Astrocyte (in vitro differentiated cells and primary cell): ENCODE measurements around the gene NME7. TPM values are rescaled to one million over a fixed set of nuclear protein-coding genes. Genes with fewer than 3 reads are reported as not detected.

ENCODE experiments used
- DNase-seq: peaks from one replicate; pipeline ENCODE4 v3.0.0-alpha.2; 2010; ENCODE audit warnings: low read depth
- FAIRE-seq: peaks from 2 replicates; lab custom pipeline; 2011; peaks lifted over from hg19 to GRCh38; lab: Jason Lieb, UNC
- H2AFZ ChIP-seq: 2 replicates; pipeline ENCODE4 v1.6.0; 2012; ENCODE audit warnings: low read depth, low read length, inconsistent platforms
- H3K27ac ChIP-seq: 2 replicates; pipeline ENCODE4 v1.5.1; 2011; ENCODE audit warnings: low read depth, low read length, inconsistent platforms
- H3K27me3 ChIP-seq: 2 replicates; pipeline ENCODE4 v1.6.0; 2011; ENCODE audit warnings: low read length, inconsistent platforms; ENCODE audit not compliant: insufficient read depth
- H3K36me3 ChIP-seq: 2 replicates; pipeline ENCODE4 v1.5.1; 2011; ENCODE audit warnings: low read length, inconsistent platforms; ENCODE audit not compliant: insufficient read depth
- H3K4me1 ChIP-seq: 2 replicates; pipeline ENCODE4 v1.5.1; 2011; ENCODE audit warnings: low read length, inconsistent platforms; ENCODE audit not compliant: insufficient read depth
- H3K4me2 ChIP-seq: 2 replicates; pipeline ENCODE4 v1.6.0; 2012; ENCODE audit warnings: low read length, inconsistent platforms
- H3K4me3 ChIP-seq: 2 replicates; pipeline ENCODE4 v1.5.1; 2011; ENCODE audit warnings: low read depth, mild to moderate bottlenecking, low read length, inconsistent platforms; ENCODE audit not compliant: insufficient read depth
- H3K79me2 ChIP-seq: 2 replicates; pipeline ENCODE4 v1.6.0; 2012; ENCODE audit warnings: mild to moderate bottlenecking, low read length, inconsistent platforms; ENCODE audit not compliant: insufficient read depth
- H3K9ac ChIP-seq: 2 replicates; pipeline ENCODE4 v1.6.0; 2012; ENCODE audit warnings: mild to moderate bottlenecking, low read length, inconsistent platforms
- H3K9me3 ChIP-seq: 2 replicates; pipeline ENCODE4 v1.5.1; 2012; ENCODE audit warnings: low read depth, mild to moderate bottlenecking, low read length, inconsistent platforms; ENCODE audit not compliant: insufficient read depth
- H4K20me1 ChIP-seq: 2 replicates; pipeline ENCODE4 v1.6.0; 2012; ENCODE audit warnings: low read length, inconsistent platforms; ENCODE audit not compliant: insufficient read depth
- H3K27ac Mint-ChIP-seq: one replicate; pipeline ENCODE4 v1.8.0; 2021; ENCODE audit warnings: mild to moderate bottlenecking, mixed read lengths; ENCODE audit not compliant: unreplicated experiment
- H3K27me3 Mint-ChIP-seq: one replicate; pipeline ENCODE4 v1.8.0; 2021; ENCODE audit warnings: low read depth, mixed read lengths; ENCODE audit not compliant: unreplicated experiment
- H3K36me3 Mint-ChIP-seq: one replicate; pipeline ENCODE4 v1.8.0; 2021; ENCODE audit warnings: low read depth, mixed read lengths; ENCODE audit not compliant: unreplicated experiment
- H3K4me1 Mint-ChIP-seq: one replicate; pipeline ENCODE4 v1.8.0; 2021; ENCODE audit warnings: low read depth, mixed read lengths; ENCODE audit not compliant: unreplicated experiment
- H3K4me3 Mint-ChIP-seq: one replicate; pipeline ENCODE4 v1.8.0; 2021; ENCODE audit warnings: mild to moderate bottlenecking, moderate library complexity, mixed read lengths; ENCODE audit not compliant: unreplicated experiment
- H3K9me3 Mint-ChIP-seq: one replicate; pipeline ENCODE4 v1.8.0; 2021; ENCODE audit warnings: mild to moderate bottlenecking, mixed read lengths; ENCODE audit not compliant: unreplicated experiment
- EZH2 ChIP-seq: IDR thresholded peaks from 2 replicates; pipeline ENCODE4 v1.6.1; 2012; ENCODE audit warnings: mild to moderate bottlenecking, low read length, inconsistent platforms; ENCODE audit not compliant: insufficient read depth
- total RNA-seq: library from RNA; stranded (reverse); gene quantifications from 2 replicates; pipeline ENCODE4 v1.2.1, GENCODE V29; 2021
- TF ChIP-seq, protein P1 (sequence below): IDR thresholded peaks from 2 replicates; pipeline ENCODE4 v1.5.1; 2011; ENCODE audit warnings: low read depth, mild to moderate bottlenecking, inconsistent platforms, low read length, moderate library complexity; ENCODE audit not compliant: insufficient read depth

The NME7 gene
- total RNA-seq, 1 donor from 2014 or later, result 21.2 TPM

DNA sequence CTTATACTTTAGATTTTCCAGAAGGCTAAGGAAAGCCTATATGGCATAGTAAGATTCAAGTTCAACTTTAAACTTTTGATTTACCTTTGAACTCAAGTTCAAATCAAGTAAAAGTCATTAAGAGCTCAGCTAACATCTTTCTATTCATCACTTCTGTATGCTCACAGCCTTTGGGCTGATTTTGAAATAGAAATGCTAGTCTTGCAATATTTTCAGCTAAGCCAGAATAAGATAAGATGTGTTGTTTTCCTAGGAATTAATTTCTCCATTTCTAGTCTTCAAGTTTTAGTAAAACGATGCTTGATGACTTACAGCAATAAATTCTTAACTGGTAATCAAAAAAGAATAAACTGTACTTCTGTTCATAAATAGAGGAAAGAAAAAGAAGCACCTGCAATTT, 225.5 kb downstream of the NME7 start:
- FAIRE-seq (no peak), DNase-seq (no peak)
- no peak overlapping the region for H3K4me3 Mint-ChIP-seq
- Histone ChIP-seq H3K4me2 (no peak overlapping the region), H3K36me3 (no peaks in the 10 kb centered on the region), H3K27ac (no peak overlapping the region), H3K9me3 (no peaks in the 10 kb centered on the region), H3K27me3 (no peaks in the 10 kb centered on the region), H3K4me1 (no peaks in the 10 kb centered on the region), H3K79me2 (no peaks in the 10 kb centered on the region), H2AFZ (no peak overlapping the region), H3K9ac (no peak overlapping the region), H3K4me3 (no peak overlapping the region), H4K20me1 (no peaks in the 10 kb centered on the region)
- H3K4me1 Mint-ChIP-seq, result peaks cover 6% of the 10 kb centered on the region
- peaks cover 1% of the 10 kb centered on the region for H3K36me3 Mint-ChIP-seq
- no peaks in the 10 kb centered on the region for H3K27me3 Mint-ChIP-seq
- no peak overlapping the region for H3K27ac Mint-ChIP-seq
- TF ChIP-seq, protein P1, sequence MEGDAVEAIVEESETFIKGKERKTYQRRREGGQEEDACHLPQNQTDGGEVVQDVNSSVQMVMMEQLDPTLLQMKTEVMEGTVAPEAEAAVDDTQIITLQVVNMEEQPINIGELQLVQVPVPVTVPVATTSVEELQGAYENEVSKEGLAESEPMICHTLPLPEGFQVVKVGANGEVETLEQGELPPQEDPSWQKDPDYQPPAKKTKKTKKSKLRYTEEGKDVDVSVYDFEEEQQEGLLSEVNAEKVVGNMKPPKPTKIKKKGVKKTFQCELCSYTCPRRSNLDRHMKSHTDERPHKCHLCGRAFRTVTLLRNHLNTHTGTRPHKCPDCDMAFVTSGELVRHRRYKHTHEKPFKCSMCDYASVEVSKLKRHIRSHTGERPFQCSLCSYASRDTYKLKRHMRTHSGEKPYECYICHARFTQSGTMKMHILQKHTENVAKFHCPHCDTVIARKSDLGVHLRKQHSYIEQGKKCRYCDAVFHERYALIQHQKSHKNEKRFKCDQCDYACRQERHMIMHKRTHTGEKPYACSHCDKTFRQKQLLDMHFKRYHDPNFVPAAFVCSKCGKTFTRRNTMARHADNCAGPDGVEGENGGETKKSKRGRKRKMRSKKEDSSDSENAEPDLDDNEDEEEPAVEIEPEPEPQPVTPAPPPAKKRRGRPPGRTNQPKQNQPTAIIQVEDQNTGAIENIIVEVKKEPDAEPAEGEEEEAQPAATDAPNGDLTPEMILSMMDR, result no peak
- TF ChIP-seq EZH2, result no peak
- no peaks in the 10 kb centered on the region for H3K9me3 Mint-ChIP-seq

DNA sequence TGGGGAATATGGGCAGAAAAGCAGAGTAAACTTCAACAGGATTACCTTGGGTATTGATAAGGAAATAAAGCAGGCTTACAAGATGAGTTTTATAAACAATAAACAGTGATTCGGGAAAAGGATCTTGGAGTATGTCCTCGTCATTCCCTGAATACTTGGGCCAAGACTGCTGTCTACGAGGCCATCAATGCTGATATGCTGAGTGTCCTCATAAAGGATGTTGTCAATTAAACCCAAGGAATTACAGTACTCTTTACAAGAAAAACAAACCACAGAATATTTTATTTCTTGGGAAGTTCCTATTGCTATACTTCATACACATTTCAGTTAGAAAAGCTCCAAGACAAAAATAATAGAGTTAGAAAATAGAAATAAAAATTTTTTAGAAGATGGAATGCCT, 226.2 kb downstream of the NME7 start:
- DNase-seq (no peak), FAIRE-seq (no peak)
- Histone ChIP-seq H4K20me1 (no peaks in the 10 kb centered on the region), H3K27me3 (no peaks in the 10 kb centered on the region), H3K9ac (no peak overlapping the region), H3K4me1 (no peaks in the 10 kb centered on the region), H3K4me3 (no peak overlapping the region), H3K79me2 (no peaks in the 10 kb centered on the region), H3K27ac (no peak overlapping the region), H3K9me3 (no peaks in the 10 kb centered on the region), H3K36me3 (no peaks in the 10 kb centered on the region), H2AFZ (no peak overlapping the region), H3K4me2 (no peak overlapping the region)
- TF ChIP-seq, protein P1, result no peak
- TF ChIP-seq EZH2, result no peak
- no peaks in the 10 kb centered on the region for H3K9me3 Mint-ChIP-seq
- no peak overlapping the region for H3K4me3 Mint-ChIP-seq
- H3K27me3 Mint-ChIP-seq, result no peaks in the 10 kb centered on the region
- H3K4me1 Mint-ChIP-seq, result peaks cover 6% of the 10 kb centered on the region
- no peak overlapping the region for H3K27ac Mint-ChIP-seq
- H3K36me3 Mint-ChIP-seq, result peaks cover 1% of the 10 kb centered on the region

DNA sequence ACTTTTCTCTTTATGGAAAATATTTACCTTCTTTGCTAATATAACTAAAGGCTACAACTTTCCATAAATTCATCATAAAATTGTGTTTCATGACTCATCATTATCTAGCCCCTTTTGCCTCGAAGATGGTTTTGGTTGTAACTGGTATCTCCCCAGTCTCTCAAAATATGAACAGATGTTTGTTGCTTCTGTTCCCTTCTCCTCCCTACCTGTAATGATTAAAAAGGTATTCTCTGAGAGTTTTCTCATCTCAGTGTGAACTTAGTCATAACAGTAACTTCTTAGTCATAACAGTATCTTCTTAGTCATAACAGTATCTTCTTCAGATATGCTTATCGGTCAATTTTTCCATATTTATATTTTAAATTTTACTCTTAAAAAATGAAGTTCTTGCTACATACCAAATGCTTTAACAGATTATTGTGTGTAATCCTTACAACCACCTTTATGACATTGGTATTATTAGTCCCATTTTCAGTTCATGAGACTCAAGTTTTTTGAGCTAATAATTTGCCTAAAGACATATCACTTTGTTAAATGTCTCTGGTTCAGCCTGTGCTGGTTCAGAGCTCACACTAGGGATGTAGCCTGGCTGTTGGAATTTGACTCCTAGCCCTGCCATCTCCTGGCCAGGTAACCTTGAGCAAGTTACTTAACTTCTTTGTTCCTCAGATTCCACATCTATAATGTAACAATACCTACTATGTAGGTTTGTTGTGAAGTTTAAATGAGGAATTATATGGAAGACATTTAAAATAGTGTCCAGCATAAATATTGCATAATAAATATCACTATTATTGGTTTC, 228.5 kb downstream of the NME7 start:
- FAIRE-seq (no peak), DNase-seq (no peak)
- no peak for TF ChIP-seq EZH2
- TF ChIP-seq, protein P1, result no peak

More for the DNA sequence above, 228.5 kb downstream of the NME7 start:
- Histone ChIP-seq H3K27ac (no peak overlapping the region), H3K4me2 (no peak overlapping the region), H3K4me3 (no peak overlapping the region), H3K27me3 (no peaks in the 10 kb centered on the region), H3K79me2 (no peaks in the 10 kb centered on the region), H2AFZ (no peak overlapping the region), H3K9ac (no peak overlapping the region), H3K36me3 (no peaks in the 10 kb centered on the region), H3K4me1 (no peaks in the 10 kb centered on the region), H4K20me1 (no peaks in the 10 kb centered on the region), H3K9me3 (no peaks in the 10 kb centered on the region)
- Mint-ChIP-seq H3K36me3 (peaks cover 1% of the 10 kb centered on the region), H3K9me3 (no peaks in the 10 kb centered on the region), H3K4me1 (peaks cover 6% of the 10 kb centered on the region), H3K27ac (no peak overlapping the region), H3K4me3 (no peak overlapping the region), H3K27me3 (no peaks in the 10 kb centered on the region)
